Measurements from ENCODE around the gene PSEN2. TPM values are rescaled to one million over a fixed set of nuclear protein-coding genes. Genes with fewer than 3 reads are reported as not detected.

PSEN2 gene
- total RNA-seq, 1 donor from 2014 or later: 16.6 TPM

GRCh38 chr1:226825746-226826100 lies 44.7 kb upstream of the PSEN2 start:
- TF ChIP-seq, protein P1, sequence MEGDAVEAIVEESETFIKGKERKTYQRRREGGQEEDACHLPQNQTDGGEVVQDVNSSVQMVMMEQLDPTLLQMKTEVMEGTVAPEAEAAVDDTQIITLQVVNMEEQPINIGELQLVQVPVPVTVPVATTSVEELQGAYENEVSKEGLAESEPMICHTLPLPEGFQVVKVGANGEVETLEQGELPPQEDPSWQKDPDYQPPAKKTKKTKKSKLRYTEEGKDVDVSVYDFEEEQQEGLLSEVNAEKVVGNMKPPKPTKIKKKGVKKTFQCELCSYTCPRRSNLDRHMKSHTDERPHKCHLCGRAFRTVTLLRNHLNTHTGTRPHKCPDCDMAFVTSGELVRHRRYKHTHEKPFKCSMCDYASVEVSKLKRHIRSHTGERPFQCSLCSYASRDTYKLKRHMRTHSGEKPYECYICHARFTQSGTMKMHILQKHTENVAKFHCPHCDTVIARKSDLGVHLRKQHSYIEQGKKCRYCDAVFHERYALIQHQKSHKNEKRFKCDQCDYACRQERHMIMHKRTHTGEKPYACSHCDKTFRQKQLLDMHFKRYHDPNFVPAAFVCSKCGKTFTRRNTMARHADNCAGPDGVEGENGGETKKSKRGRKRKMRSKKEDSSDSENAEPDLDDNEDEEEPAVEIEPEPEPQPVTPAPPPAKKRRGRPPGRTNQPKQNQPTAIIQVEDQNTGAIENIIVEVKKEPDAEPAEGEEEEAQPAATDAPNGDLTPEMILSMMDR (IDR thresholded peaks at IDR 0.05; ENCODE audit: borderline replicate concordance): no peak
- Histone ChIP-seq H3K27me3 (ENCODE audit: low read depth) (no peaks in the 10 kb centered on the region), H3K4me3 (no peak overlapping the region), H3K27ac (replicated peaks) (no peak overlapping the region), H3K4me1 (peaks cover 38% of the 10 kb centered on the region), H3K9me3 (replicated peaks) (no peaks in the 10 kb centered on the region), H3K36me3 (no peaks in the 10 kb centered on the region)
- intact Hi-C loops (cut with micrococcal nuclease): no loop called here
- DNase-seq: no peak

GRCh38 chr1:226826479-226827261 lies 43.7 kb upstream of the PSEN2 start:
- Histone ChIP-seq H3K27me3 (ENCODE audit: low read depth) (no peaks in the 10 kb centered on the region), H3K9me3 (replicated peaks) (no peaks in the 10 kb centered on the region), H3K36me3 (no peaks in the 10 kb centered on the region), H3K4me3 (no peak overlapping the region), H3K4me1 (peaks cover 28% of the 10 kb centered on the region), H3K27ac (replicated peaks) (peak overlapping the region; percentile 91)
- intact Hi-C loops (cut with micrococcal nuclease): no loop called here
- TF ChIP-seq, protein P1 (IDR thresholded peaks at IDR 0.05; ENCODE audit: borderline replicate concordance): no peak
- no peak for DNase-seq

- Histone ChIP-seq H3K9me3 (replicated peaks) (no peaks in the 10 kb centered on the region), H3K4me3 (peak overlapping the region; percentile 50), H3K27ac (replicated peaks) (peak overlapping the region; percentile 91), H3K27me3 (ENCODE audit: low read depth) (no peaks in the 10 kb centered on the region), H3K4me1 (peaks cover 20% of the 10 kb centered on the region), H3K36me3 (no peaks in the 10 kb centered on the region)
- DNase-seq: peak; percentile 73
- TF ChIP-seq, protein P1 (IDR thresholded peaks at IDR 0.05; ENCODE audit: borderline replicate concordance): no peak
- intact Hi-C loops (cut with micrococcal nuclease): no loop called here
These were observed 43.0 kb upstream of the PSEN2 start for GRCh38 chr1:226827458-226827857.

- H3K9me3 ChIP-seq (replicated peaks): no peaks in the 10 kb centered on the region
- peaks cover 16% of the 10 kb centered on the region for H3K4me1 ChIP-seq
- peak; percentile 94 for DNase-seq
- intact Hi-C loops (cut with micrococcal nuclease): no loop called here
- peak overlapping the region; percentile 91 for H3K27ac ChIP-seq (replicated peaks)
- no peaks in the 10 kb centered on the region for H3K27me3 ChIP-seq (ENCODE audit: low read depth)
- TF ChIP-seq, protein P1 (IDR thresholded peaks at IDR 0.05; ENCODE audit: borderline replicate concordance): peak; percentile 97
- peak overlapping the region; percentile 50 for H3K4me3 ChIP-seq
- no peaks in the 10 kb centered on the region for H3K36me3 ChIP-seq
These were observed 42.4 kb upstream of the PSEN2 start for GRCh38 chr1:226827968-226828513.

- Histone ChIP-seq H3K36me3 (no peaks in the 10 kb centered on the region), H3K4me1 (peaks cover 16% of the 10 kb centered on the region), H3K9me3 (replicated peaks) (no peaks in the 10 kb centered on the region), H3K4me3 (no peak overlapping the region), H3K27ac (replicated peaks) (no peak overlapping the region), H3K27me3 (ENCODE audit: low read depth) (no peaks in the 10 kb centered on the region)
- TF ChIP-seq, protein P1 (IDR thresholded peaks at IDR 0.05; ENCODE audit: borderline replicate concordance): no peak
- DNase-seq: no peak
- intact Hi-C loops (cut with micrococcal nuclease): no loop called here
These were observed 41.3 kb upstream of the PSEN2 start for GRCh38 chr1:226829105-226829504.
